NB4 (cell line): ENCODE data around the gene PPA1.

Experiments
- MAX ChIP-seq: IDR thresholded peaks from 2 replicates; pipeline ENCODE4 v1.6.1; 2011; ENCODE audit warnings: low read depth, low read length
- POLR2A ChIP-seq: IDR thresholded peaks from 2 replicates; pipeline ENCODE4 v1.6.1; 2011; ENCODE audit warnings: mild to moderate bottlenecking; ENCODE audit not compliant: insufficient read length; ENCODE audit errors: extremely low read depth
- TF ChIP-seq, protein P1 (sequence below): IDR thresholded peaks from one replicate; pipeline ENCODE4 v1.5.1; 2012; ENCODE audit warnings: low read depth, low read length

GRCh38 chr10:70222340-70222794, 10.9 kb downstream of the PPA1 start:
- TF ChIP-seq POLR2A, result no peak
- TF ChIP-seq, protein P1, sequence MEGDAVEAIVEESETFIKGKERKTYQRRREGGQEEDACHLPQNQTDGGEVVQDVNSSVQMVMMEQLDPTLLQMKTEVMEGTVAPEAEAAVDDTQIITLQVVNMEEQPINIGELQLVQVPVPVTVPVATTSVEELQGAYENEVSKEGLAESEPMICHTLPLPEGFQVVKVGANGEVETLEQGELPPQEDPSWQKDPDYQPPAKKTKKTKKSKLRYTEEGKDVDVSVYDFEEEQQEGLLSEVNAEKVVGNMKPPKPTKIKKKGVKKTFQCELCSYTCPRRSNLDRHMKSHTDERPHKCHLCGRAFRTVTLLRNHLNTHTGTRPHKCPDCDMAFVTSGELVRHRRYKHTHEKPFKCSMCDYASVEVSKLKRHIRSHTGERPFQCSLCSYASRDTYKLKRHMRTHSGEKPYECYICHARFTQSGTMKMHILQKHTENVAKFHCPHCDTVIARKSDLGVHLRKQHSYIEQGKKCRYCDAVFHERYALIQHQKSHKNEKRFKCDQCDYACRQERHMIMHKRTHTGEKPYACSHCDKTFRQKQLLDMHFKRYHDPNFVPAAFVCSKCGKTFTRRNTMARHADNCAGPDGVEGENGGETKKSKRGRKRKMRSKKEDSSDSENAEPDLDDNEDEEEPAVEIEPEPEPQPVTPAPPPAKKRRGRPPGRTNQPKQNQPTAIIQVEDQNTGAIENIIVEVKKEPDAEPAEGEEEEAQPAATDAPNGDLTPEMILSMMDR, result no peak
- TF ChIP-seq MAX, result no peak
